DMS53 treated with DMSO at 0.1 percent for 48 hours (cell line): ENCODE results near the gene LHFPL5.

Experiments used
- DNase-seq: peaks from one replicate; lab custom pipeline; 2025; ENCODE audit not compliant: unreplicated experiment; lab: John Stamatoyannopoulos, UW

The LHFPL5 gene

DNA sequence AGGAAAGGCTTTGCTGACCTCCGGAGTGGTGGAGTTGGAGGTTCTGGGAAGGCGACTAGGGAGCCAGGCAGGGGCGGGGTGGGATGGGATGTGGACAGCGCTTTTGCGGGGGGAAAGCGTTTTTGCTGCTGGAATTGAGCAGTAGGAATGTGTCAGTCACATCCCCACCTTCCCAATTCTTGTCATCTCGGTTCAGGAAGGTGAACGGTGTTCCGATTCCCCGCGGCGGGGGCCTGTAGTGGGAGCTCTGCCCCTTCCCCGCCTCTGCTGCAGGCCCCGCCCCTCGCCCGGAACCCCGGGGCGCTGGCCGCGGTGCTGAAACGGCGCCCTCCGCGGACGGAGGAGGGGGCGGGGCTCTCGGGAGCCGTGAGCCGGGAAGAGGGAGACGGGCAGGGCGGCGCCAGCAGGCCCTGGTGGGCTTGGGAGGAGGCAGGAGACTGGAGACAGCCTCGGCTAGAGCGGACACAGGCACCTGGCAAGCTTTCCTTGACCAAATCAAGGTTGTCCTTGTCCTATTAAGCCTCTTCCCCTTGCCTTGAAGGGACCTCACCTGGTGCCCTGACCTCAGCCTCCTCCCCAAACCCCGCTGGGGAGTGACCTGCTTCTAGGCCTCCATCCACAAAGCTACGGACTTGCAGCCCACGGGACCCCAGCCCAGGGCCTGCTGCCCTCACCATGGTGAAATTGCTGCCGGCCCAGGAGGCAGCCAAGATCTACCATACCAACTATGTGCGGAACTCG lies at the start of gene LHFPL5:
TSS of gene LHFPL5 (plus strand) at position 357 of the 741 bp plus-strand sequence. CDS start at position 676, 319 bp downstream.
- DNase-seq, result peak; percentile 27

DNA sequence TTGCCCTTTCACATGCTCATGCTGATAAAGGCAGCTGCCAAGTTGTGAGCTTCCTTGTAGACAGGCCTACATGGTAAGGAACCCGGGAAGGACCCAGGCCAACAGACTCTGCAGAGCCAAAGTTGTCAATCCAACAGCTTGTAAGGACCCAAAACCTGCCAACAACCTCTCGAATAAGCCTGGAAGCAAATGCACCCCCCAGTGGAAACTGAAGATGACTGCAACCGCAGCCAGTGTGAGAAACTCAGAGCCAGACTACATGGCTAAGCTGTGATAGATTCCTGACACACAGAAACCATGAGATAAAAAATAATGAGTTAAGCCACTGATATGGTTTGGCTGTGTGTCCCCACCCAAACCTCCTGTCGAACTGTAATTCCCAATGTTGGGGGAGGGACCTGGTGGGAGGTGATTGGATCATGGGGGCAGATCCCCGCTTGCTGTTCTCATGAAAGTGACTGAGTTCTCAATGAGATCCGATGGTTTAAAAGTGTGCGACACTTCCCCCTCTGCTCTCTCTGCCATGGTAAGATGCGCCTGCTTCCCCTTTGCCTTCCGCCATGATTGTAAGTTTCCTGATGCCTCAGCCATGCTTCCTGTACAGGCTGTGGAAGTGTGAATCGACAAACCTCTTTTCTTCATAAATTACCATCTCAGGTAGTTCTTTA lies 47.6 kb upstream of the LHFPL5 start:
- no peak for DNase-seq

GRCh38 chr6:35759426-35759825 lies 45.7 kb upstream of the LHFPL5 start:
- DNase-seq, result no peak

GRCh38 chr6:35765739-35766138 lies 39.4 kb upstream of the LHFPL5 start:
- DNase-seq, result no peak

DNA sequence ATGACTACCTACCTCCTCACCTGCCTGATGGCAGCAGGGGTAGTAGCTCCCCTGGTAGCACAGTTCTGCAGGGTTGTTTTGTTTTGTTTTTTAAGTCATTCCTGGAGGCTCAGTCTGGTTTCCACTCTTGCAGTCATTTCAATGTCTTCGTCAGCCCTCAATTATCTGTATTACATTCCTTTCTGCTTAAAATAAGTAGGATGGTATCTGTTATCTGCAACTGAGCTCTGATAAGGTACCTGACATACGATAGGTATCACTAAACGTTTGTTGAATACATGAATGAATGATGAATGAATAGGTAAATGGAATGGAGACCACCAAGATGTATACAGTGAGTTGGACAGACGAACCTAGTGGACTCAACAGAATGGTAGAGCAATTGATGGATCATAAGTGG lies 35.9 kb upstream of the LHFPL5 start:
- no peak for DNase-seq

- DNase-seq, result no peak
Measured at GRCh38 chr6:35771343-35771627, 33.9 kb upstream of the LHFPL5 start.

GRCh38 chr6:35774116-35774794 lies 30.9 kb upstream of the LHFPL5 start:
- no peak for DNase-seq

DNA sequence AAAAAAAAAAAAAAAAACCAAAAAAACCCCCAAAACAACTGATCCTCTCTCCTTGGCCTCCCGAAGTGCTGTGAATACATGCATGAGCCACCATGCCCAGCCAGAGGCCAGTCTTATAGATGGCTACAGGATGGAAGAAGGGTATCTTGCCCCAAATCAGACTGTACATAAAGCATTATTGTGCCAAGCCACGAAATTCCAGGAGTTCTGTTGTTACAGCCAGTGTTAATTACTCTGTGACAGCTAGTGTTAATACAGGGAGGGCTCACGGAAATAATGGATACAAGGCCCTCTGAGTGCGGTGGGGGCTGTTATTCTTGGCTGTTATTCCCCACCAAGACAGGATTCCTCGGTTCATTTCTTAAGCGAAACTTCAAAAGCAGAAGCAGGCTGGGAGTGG lies 30.1 kb upstream of the LHFPL5 start:
- no peak for DNase-seq

- no peak for DNase-seq
Measured at GRCh38 chr6:35776364-35777215, 28.6 kb upstream of the LHFPL5 start, which contains the start of gene CLPSL2. Gene CLPSL2, plus strand, starts transcription at chr6:35776598. Its CDS starts 21 bp downstream, at chr6:35776619.

GRCh38 chr6:35777356-35778102 lies 27.6 kb upstream of the LHFPL5 start:
- no peak for DNase-seq

GRCh38 chr6:35778437-35778836 lies 26.7 kb upstream of the LHFPL5 start:
- no peak for DNase-seq

DNA sequence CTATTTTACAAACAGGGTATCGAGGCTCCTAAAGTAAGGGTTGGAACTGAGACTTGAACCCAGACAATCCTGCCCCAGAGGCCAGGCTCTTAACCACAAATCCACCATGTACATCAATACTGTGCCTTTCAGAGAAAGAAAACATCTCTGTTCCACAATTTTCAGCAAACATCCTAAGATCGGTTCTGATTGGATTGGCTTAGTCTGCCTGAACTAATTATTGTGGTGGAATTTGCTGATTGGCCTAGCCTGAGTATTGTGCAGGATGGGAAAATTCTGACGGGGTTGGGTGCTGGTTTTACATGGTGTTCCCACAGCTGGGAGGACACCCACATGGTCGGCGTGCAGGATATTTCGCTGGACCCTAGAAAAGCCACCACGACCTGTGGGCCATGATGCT lies 24.4 kb upstream of the LHFPL5 start, which contains the start of gene CLPSL1:
TSS of gene CLPSL1 (plus strand) at position 301 of the 400 bp plus-strand sequence. CDS start at position 393, 92 bp downstream.
- DNase-seq, result no peak

DNA sequence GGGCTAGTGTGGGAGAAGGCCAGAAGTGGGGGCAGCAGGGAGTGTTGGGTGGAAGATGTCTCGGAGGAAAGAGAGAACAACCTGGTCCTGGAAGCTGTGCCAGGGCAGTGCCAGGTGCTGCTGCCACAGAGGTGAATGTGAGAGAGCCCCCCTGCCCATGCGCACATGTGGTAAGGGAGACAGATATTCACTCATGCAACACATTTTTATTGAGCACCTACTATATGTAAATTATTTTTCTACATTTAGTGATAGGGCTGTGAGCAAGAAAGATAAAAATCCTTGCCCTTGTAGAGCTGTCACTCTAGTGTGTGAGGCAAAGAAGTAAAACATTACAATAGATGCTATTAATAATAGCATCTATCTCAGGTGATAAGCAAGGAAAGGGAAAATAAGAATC lies 23.9 kb upstream of the LHFPL5 start:
- no peak for DNase-seq

GRCh38 chr6:35782424-35782823 lies 22.7 kb upstream of the LHFPL5 start:
- no peak for DNase-seq

DNA sequence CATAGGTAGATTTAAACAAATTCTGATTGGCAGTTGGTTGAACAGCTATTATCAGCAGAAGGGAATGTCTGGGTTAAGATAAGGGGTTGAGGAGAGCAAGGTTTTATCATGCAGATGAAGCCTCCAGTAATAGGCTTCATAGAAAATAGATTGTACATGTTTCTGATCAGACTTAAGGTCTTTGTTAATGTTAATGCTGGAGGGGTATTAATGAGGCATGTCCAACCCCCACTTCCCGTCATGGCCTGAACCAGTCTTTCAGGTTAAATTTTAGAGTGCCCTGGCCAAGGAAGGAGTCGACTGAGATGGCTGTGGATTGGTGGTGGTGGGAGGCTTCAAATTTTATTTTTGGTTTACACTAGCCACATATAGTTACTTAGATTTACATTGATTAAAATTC lies 21.0 kb upstream of the LHFPL5 start:
- no peak for DNase-seq

- no peak for DNase-seq
Measured at GRCh38 chr6:35786272-35786671, 18.9 kb upstream of the LHFPL5 start.

GRCh38 chr6:35786810-35787209 lies 18.3 kb upstream of the LHFPL5 start:
- DNase-seq, result no peak

GRCh38 chr6:35787266-35788218 lies 17.6 kb upstream of the LHFPL5 start:
- no peak for DNase-seq

DNA sequence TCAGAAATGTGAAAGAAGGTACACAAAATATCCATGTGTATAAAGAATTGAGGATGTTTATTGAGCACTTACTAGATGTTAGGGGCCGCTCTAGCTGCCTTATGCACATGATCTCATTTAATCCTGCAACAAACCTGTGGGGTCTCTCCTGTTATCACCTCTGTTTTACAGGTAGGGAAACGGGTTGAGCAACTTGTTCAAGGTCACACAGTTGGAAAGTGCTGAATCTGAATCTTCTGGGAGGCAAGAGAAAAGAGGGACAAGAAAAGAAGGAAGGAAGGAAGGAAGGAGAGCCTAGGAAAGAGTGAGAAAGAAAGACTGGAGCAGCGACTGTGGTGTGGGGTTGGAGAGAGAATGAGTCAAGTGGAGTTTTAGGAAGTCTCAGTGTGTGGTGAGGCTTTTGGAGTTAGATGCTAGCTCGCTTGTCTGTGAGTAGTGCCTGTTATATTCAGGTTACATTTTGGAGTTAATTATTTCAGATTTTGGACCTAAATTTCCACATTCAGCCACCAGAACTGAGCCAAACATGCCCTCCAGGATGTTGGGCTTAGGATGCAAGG lies 16.6 kb upstream of the LHFPL5 start:
- DNase-seq, result no peak
